H1 (cell line): ENCODE measurements around the gene GRID1. TPM values are rescaled to one million over a fixed set of nuclear protein-coding genes. Genes with fewer than 3 reads are reported as not detected.
A peak's percentile ranks its signal among the peaks of the same experiment; 100 is the strongest.

Source experiments
- CTCF ChIA-PET: fragments of 300-600 bp; sonication (Branson Sonifier 250); formaldehyde crosslinking; loops from one replicate; lab custom pipeline; 2021; ENCODE audit not compliant: partially characterized antibody; lab: Charles Lee
- POLR2A ChIA-PET: fragments of 300-600 bp; sonication (Branson Sonifier 250); formaldehyde crosslinking; loops from one replicate; lab custom pipeline; 2021; ENCODE audit warnings: inconsistent platforms; ENCODE audit not compliant: partially characterized antibody; lab: Charles Lee
- DNase-seq, 2 experiments: peaks; one replicate each; pipeline versions ENCODE4 v3.0.0 to v3.0.0-alpha.2; 2010 to 2022; ENCODE audit warnings: low spot score in 2 of 2, low read depth in 1 of 2, mixed read lengths in 1 of 2
- FAIRE-seq: peaks from 2 replicates; lab custom pipeline; 2011; peaks lifted over from hg19 to GRCh38; lab: Jason Lieb, UNC
- H2AFZ ChIP-seq: 2 replicates; pipeline ENCODE4 v1.8.1; 2012; ENCODE audit warnings: low read length, inconsistent platforms
- H2AK5ac ChIP-seq: 2 replicates; pipeline ENCODE4 v1.6.1; 2013; ENCODE audit warnings: low read depth, low read length
- H2BK120ac ChIP-seq: replicated peaks from 2 replicates; pipeline ENCODE3; 2013; ENCODE audit warnings: low read depth, low read length, inconsistent platforms
- H2BK12ac ChIP-seq: 2 replicates; pipeline ENCODE4 v1.6.1; 2013; ENCODE audit warnings: low read depth, low read length
- H2BK15ac ChIP-seq: 2 replicates; pipeline ENCODE4 v1.6.1; 2013; ENCODE audit warnings: low read length
- H2BK20ac ChIP-seq: 2 replicates; pipeline ENCODE4 v1.6.1; 2013; ENCODE audit warnings: low read length
- H2BK5ac ChIP-seq: 2 replicates; pipeline ENCODE4 v1.6.1; 2013; ENCODE audit warnings: low read depth, low read length
- H3K14ac ChIP-seq: 2 replicates; pipeline ENCODE4 v1.6.1; 2013; ENCODE audit warnings: inconsistent platforms; ENCODE audit not compliant: insufficient read length
- H3K18ac ChIP-seq: 2 replicates; pipeline ENCODE4 v1.6.1; 2013; ENCODE audit warnings: low read length; ENCODE audit errors: extremely low read depth
- H3K23ac ChIP-seq: 2 replicates; pipeline ENCODE4 v1.6.1; 2013; ENCODE audit warnings: inconsistent platforms; ENCODE audit not compliant: insufficient read length
- H3K23me2 ChIP-seq: 2 replicates; pipeline ENCODE4 v1.6.1; 2013; ENCODE audit warnings: low read depth, low read length
- H3K27ac ChIP-seq: 2 replicates; pipeline ENCODE4 v1.6.1; 2011; ENCODE audit warnings: low read depth, low read length, inconsistent platforms
- H3K27me3 ChIP-seq, 4 experiments: replicated peaks in 1 of 4; 1 replicate in 1 of 4; 2 replicates in 3 of 4; pipeline versions ENCODE4 v1.6.1 to v1.8.1; 2011 to 2013; ENCODE audit warnings: low read length in 3 of 4, mild to moderate bottlenecking in 3 of 4, inconsistent platforms in 2 of 4, mixed read lengths in 2 of 4, moderate library complexity in 1 of 4; ENCODE audit not compliant: control insufficient read depth in 3 of 4, insufficient read depth in 3 of 4; ENCODE audit errors: extremely low read depth in 1 of 4
- H3K36me3 ChIP-seq, 4 experiments: 2 replicates each; pipeline versions ENCODE4 v1.6.1 to v1.8.1; 2011 to 2013; ENCODE audit warnings: mild to moderate bottlenecking in 4 of 4, low read length in 3 of 4, moderate library complexity in 2 of 4, control low read depth in 1 of 4, inconsistent platforms in 1 of 4; ENCODE audit not compliant: insufficient read depth in 4 of 4, control insufficient read depth in 2 of 4
- H3K4ac ChIP-seq: replicated peaks from 2 replicates; pipeline ENCODE3; 2013; ENCODE audit warnings: low read length, low read depth, mixed read lengths, inconsistent platforms; ENCODE audit not compliant: insufficient read length
- H3K4me1 ChIP-seq, 4 experiments: replicated peaks in 1 of 4; 1 replicate in 1 of 4; 2 replicates in 3 of 4; pipeline versions ENCODE4 v1.6.1 to v1.8.1; 2011 to 2013; ENCODE audit warnings: low read length in 3 of 4, inconsistent platforms in 2 of 4, mixed read lengths in 1 of 4; ENCODE audit not compliant: insufficient read depth in 4 of 4, control insufficient read depth in 3 of 4
- H3K4me2 ChIP-seq, 2 experiments: 2 replicates each; pipeline versions ENCODE4 v1.6.1 to v1.8.1; 2011 to 2013; ENCODE audit warnings: low read depth in 2 of 2, low read length in 2 of 2, control low read depth in 1 of 2, inconsistent platforms in 1 of 2, mild to moderate bottlenecking in 1 of 2; ENCODE audit not compliant: insufficient read depth in 1 of 2
- H3K4me3 ChIP-seq, 4 experiments: fragments of 200-600, 300-600 bp in 1 of 4; sonication (generic), shearing (Covaris generic), sonication (Bioruptor Twin) in 1 of 4; 2 replicates each; pipeline versions ENCODE4 v1.5.1 to v1.8.1; 2011 to 2016; ENCODE audit warnings: low read length in 4 of 4, low read depth in 3 of 4, control low read depth in 2 of 4, inconsistent platforms in 2 of 4, mild to moderate bottlenecking in 2 of 4, mixed read lengths in 1 of 4, moderate library complexity in 1 of 4; ENCODE audit not compliant: insufficient read depth in 2 of 4; ENCODE audit errors: extremely low read depth in 1 of 4
- H3K56ac ChIP-seq: replicated peaks from 2 replicates; pipeline ENCODE3; 2013; ENCODE audit warnings: low read depth, mild to moderate bottlenecking, mixed read lengths, low read length, inconsistent platforms; ENCODE audit not compliant: insufficient read length
- H3K79me1 ChIP-seq: 2 replicates; pipeline ENCODE4 v1.6.1; 2013; ENCODE audit warnings: low read depth, low read length, control low read depth
- H3K79me2 ChIP-seq, 2 experiments: 2 replicates each; pipeline versions ENCODE4 v1.6.1 to v1.8.1; 2012 to 2013; ENCODE audit warnings: low read length in 2 of 2, mild to moderate bottlenecking in 2 of 2, inconsistent platforms in 1 of 2; ENCODE audit not compliant: insufficient read depth in 2 of 2, control insufficient read depth in 1 of 2
- H3K9ac ChIP-seq, 4 experiments: replicated peaks in 1 of 4; 1 replicate in 1 of 4; 2 replicates in 3 of 4; pipeline versions ENCODE4 v1.6.1 to v1.8.1; 2011 to 2013; ENCODE audit warnings: low read depth in 3 of 4, low read length in 3 of 4, control low read depth in 2 of 4, mild to moderate bottlenecking in 2 of 4, moderate library complexity in 2 of 4, inconsistent platforms in 1 of 4; ENCODE audit errors: extremely low read depth in 1 of 4
- H3K9me3 ChIP-seq, 2 experiments: 2 replicates each; pipeline versions ENCODE4 v1.6.1 to v1.8.1; 2012 to 2013; ENCODE audit warnings: mild to moderate bottlenecking in 2 of 2, moderate library complexity in 2 of 2, control low read depth in 1 of 2, inconsistent platforms in 1 of 2, low read depth in 1 of 2, low read length in 1 of 2, mixed read lengths in 1 of 2; ENCODE audit not compliant: insufficient read depth in 2 of 2
- H4K20me1 ChIP-seq, 2 experiments: replicated peaks in 1 of 2; 2 replicates each; pipeline versions ENCODE3 to v1.8.1; 2011 to 2013; ENCODE audit warnings: inconsistent platforms in 2 of 2, low read length in 2 of 2, mild to moderate bottlenecking in 1 of 2; ENCODE audit not compliant: insufficient read depth in 2 of 2, control insufficient read depth in 1 of 2
- H4K5ac ChIP-seq: 2 replicates; pipeline ENCODE4 v1.6.1; 2013; ENCODE audit warnings: low read length, low read depth, mixed read lengths, inconsistent platforms; ENCODE audit not compliant: insufficient read length
- H4K8ac ChIP-seq: 2 replicates; pipeline ENCODE4 v1.8.0; 2013; ENCODE audit warnings: mild to moderate bottlenecking, moderate library complexity, low read length, inconsistent platforms; ENCODE audit not compliant: insufficient read depth; ENCODE audit errors: extremely low read depth
- H4K91ac ChIP-seq: replicated peaks from 2 replicates; pipeline ENCODE3; 2013; ENCODE audit warnings: low read length, mixed read lengths, inconsistent platforms; ENCODE audit not compliant: insufficient read length
- ASH2L ChIP-seq: fragments of 200-600, 300-600 bp; sonication (generic); IDR thresholded peaks from one replicate; pipeline ENCODE4 v1.7.1; 2017; ENCODE audit warnings: low read length
- EP300 ChIP-seq, 2 experiments: IDR thresholded peaks; 1 replicate in 1 of 2; 2 replicates in 1 of 2; pipeline ENCODE4 v1.6.1; 2011 to 2012; ENCODE audit warnings: low read depth in 2 of 2, low read length in 2 of 2, mild to moderate bottlenecking in 2 of 2, borderline replicate concordance in 1 of 2, inconsistent platforms in 1 of 2, moderate library complexity in 1 of 2
- EZH2 ChIP-seq: fragments of 200-600 bp; sonication (generic); IDR thresholded peaks from 2 replicates; pipeline ENCODE4 v1.7.1; 2012; ENCODE audit warnings: low read depth, mild to moderate bottlenecking, moderate library complexity, low read length, inconsistent platforms; ENCODE audit not compliant: severe bottlenecking
- HDAC2 ChIP-seq, 2 experiments: fragments of 300-600 bp in 1 of 2; sonication (generic) in 1 of 2; IDR thresholded peaks; 2 replicates each; pipeline ENCODE4 v1.6.1; 2011 to 2012; ENCODE audit warnings: low read depth in 2 of 2, low read length in 2 of 2, mild to moderate bottlenecking in 2 of 2, moderate library complexity in 2 of 2, borderline replicate concordance in 1 of 2, inconsistent platforms in 1 of 2
- JUND ChIP-seq: IDR thresholded peaks from 2 replicates; pipeline ENCODE4 v1.6.1; 2011; ENCODE audit warnings: mild to moderate bottlenecking, improper control_type of control experiment, low read length
- KDM5A ChIP-seq: fragments of 200-600 bp; IDR thresholded peaks from 2 replicates; pipeline ENCODE4 v1.7.1; 2012; ENCODE audit warnings: mild to moderate bottlenecking, low read length, inconsistent platforms, mixed read lengths
- NRF1 ChIP-seq: IDR thresholded peaks from 2 replicates; pipeline ENCODE4 v1.6.1; 2011; ENCODE audit warnings: mild to moderate bottlenecking, low read depth, low read length, improper control_type of control experiment
- POU5F1 ChIP-seq: IDR thresholded peaks from 2 replicates; pipeline ENCODE4 v1.6.1; 2011; ENCODE audit warnings: low read depth, mild to moderate bottlenecking, low read length, moderate library complexity
- RAD21 ChIP-seq, 2 experiments: IDR thresholded peaks in 1 of 2; conservative IDR thresholded peaks in 1 of 2; 2 replicates each; pipeline ENCODE4 v1.6.1; 2011; ENCODE audit warnings: low read depth in 2 of 2, low read length in 2 of 2, improper control_type of control experiment in 1 of 2, inconsistent platforms in 1 of 2, mild to moderate bottlenecking in 1 of 2, moderate library complexity in 1 of 2
- RXRA ChIP-seq: IDR thresholded peaks from 2 replicates; pipeline ENCODE4 v1.6.1; 2011; ENCODE audit warnings: low read depth, mild to moderate bottlenecking, low read length, moderate library complexity; ENCODE audit not compliant: insufficient read depth
- TAF7 ChIP-seq: optimal IDR thresholded peaks from 2 replicates; pipeline ENCODE3; 2011; ENCODE audit warnings: low read depth, mild to moderate bottlenecking, inconsistent platforms, low read length, moderate library complexity, borderline replicate concordance
- WGBS, 2 experiments: shearing (Covaris generic) in 1 of 2; methylation state at CpG; one replicate each; pipeline versions ENCODE4 v1.1.6 to v1.1.7; 2013 to 2015; ENCODE audit warnings: low lambda C conversion rate in 2 of 2, mixed read lengths in 2 of 2, inconsistent platforms in 1 of 2, low coverage in 1 of 2, missing lambda C conversion rate in 1 of 2; ENCODE audit not compliant: insufficient replicate concordance in 2 of 2, insufficient coverage in 1 of 2, insufficient read length in 1 of 2; ENCODE audit errors: extremely low coverage in 1 of 2, missing lambda C conversion rate in 1 of 2; 5-methylcytosine and 5-hydroxymethylcytosine counted together
- polyA plus RNA-seq, 7 experiments: library from polyadenylated mRNA; depleted of rRNA in 3 of 7; stranded (reverse) in 5 of 7; unstranded in 2 of 7; fragments of >200 nt in 5 of 7; fragments of 200-250 nt in 2 of 7; gene quantifications; 1 replicate in 5 of 7; 2 replicates in 1 of 7; 4 replicates in 1 of 7; pipeline versions ENCODE4 v1.2.1 to v1.2.3, GENCODE V29; 2011 to 2013; ENCODE audit warnings: missing spikeins in 2 of 7, mixed read lengths in 2 of 7
- total RNA-seq: library from RNA; stranded (reverse); fragmentation: NEBNext Ultra II Directional; extraction: Animal tissue kit (Norgen Biotek cat#: 25700); gene quantifications from 2 replicates; pipeline ENCODE4 v1.2.1, GENCODE V29; 2021
- TF ChIP-seq, protein P1 (sequence below): IDR thresholded peaks from 2 replicates; pipeline ENCODE4 v1.6.1; 2012; ENCODE audit warnings: inconsistent platforms

The GRID1 gene
- total and polyA plus RNA-seq, 2 of the 8 experiments (the other 6 are each of a cell fraction or from before 2014, with no cell fraction given) = 0.22 to 0.30 TPM

DNA sequence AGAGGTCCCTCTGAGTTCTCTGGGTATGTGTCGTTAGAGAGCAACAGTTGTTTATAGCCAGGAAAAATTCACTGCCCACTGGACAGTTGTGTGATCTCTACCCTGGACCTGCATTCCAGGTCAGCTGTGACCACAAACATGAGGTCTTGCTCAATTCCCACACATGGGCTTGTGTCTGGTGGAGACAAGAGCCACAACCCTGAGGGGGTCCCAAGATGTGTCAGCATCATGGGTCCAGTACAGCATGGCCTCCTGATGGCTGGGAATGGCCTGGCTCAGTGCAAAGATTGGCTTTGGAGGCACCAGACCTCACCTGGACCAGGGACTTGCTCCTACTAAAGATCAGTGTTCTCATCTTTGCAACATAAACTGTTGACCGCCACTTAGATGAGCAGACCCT, 751.6 kb downstream of the GRID1 start:
- DNase-seq = peak in 1 of 2 experiments; percentile 17
- no peaks in the 10 kb centered on the region for H3K23me2 ChIP-seq
- CTCF ChIA-PET = interaction anchor here (0.9 to 2.3 kb wide), 4 partner anchors 8 to 619 kb away, joined by 3 to 14 read pairs (median 4); no protein-coding TSS in a partner anchor
- TF ChIP-seq ASH2L = no peak
- TF ChIP-seq RAD21 (IDR thresholded peaks at IDR 0.05 in 1 of 2, conservative IDR thresholded peaks at IDR 0.05 in 1 of 2; ENCODE audit: low read depth in 2 of 2, low read length in 2 of 2) = no peak
- TF ChIP-seq TAF7 = no peak
- TF ChIP-seq, protein P1, sequence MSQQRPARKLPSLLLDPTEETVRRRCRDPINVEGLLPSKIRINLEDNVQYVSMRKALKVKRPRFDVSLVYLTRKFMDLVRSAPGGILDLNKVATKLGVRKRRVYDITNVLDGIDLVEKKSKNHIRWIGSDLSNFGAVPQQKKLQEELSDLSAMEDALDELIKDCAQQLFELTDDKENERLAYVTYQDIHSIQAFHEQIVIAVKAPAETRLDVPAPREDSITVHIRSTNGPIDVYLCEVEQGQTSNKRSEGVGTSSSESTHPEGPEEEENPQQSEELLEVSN = no peak
- TF ChIP-seq EZH2 = no peak
- TF ChIP-seq EP300 (IDR thresholded peaks at IDR 0.05; ENCODE audit: borderline replicate concordance in 1 of 2, low read depth in 2 of 2, low read length in 2 of 2) = no peak
- no peak for TF ChIP-seq HDAC2 (IDR thresholded peaks at IDR 0.05; ENCODE audit: borderline replicate concordance in 1 of 2, low read depth in 2 of 2, low read length in 2 of 2)
- TF ChIP-seq JUND = no peak
- TF ChIP-seq RXRA = no peak
- no peak for TF ChIP-seq POU5F1
- TF ChIP-seq NRF1 = no peak
- no peak for TF ChIP-seq KDM5A

More for the DNA sequence above, 751.6 kb downstream of the GRID1 start:
- FAIRE-seq = no peak
- H3K36me3 ChIP-seq = no peaks in the 10 kb centered on the region
- H2BK5ac ChIP-seq = no peak overlapping the region
- H3K79me2 ChIP-seq = no peaks in the 10 kb centered on the region
- no peak overlapping the region for H4K8ac ChIP-seq
- POLR2A ChIA-PET = no interaction called here
- H3K23ac ChIP-seq = no peak overlapping the region
- H2BK15ac ChIP-seq = no peak overlapping the region
- H2AK5ac ChIP-seq = no peak overlapping the region
- no peak overlapping the region for H2BK120ac ChIP-seq
- H3K4me1 ChIP-seq = no peaks in the 10 kb centered on the region
- H4K20me1 ChIP-seq = no peaks in the 10 kb centered on the region
- no peaks in the 10 kb centered on the region for H3K27me3 ChIP-seq
- no peak overlapping the region for H3K4me2 ChIP-seq
- H4K5ac ChIP-seq = no peak overlapping the region
- no peak overlapping the region for H4K91ac ChIP-seq
- no peaks in the 10 kb centered on the region for H3K9me3 ChIP-seq
- H2BK20ac ChIP-seq = no peak overlapping the region
- no peak overlapping the region for H2AFZ ChIP-seq
- H3K4ac ChIP-seq = no peak overlapping the region
- WGBS, 2 experiments = 89% methylated on average over 2 of the region's 2 CpGs; no CpG with 5 or more reads in 1 of the 2 experiments
- no peak overlapping the region for H3K9ac ChIP-seq
- H2BK12ac ChIP-seq = no peak overlapping the region
- H3K18ac ChIP-seq = no peak overlapping the region
- no peak overlapping the region for H3K56ac ChIP-seq
- H3K4me3 ChIP-seq = no peak overlapping the region
- no peak overlapping the region for H3K27ac ChIP-seq
- no peak overlapping the region for H3K14ac ChIP-seq
- H3K79me1 ChIP-seq = no peaks in the 10 kb centered on the region
